Activated B cell treated with CpG ODN at 0.5 μM for 24 hours (primary cell): ENCODE results near the gene SLIT3. TPM values are rescaled to one million over a fixed set of nuclear protein-coding genes. Genes with fewer than 3 reads are reported as not detected.

Experiments
- ATAC-seq: fragments of 200-7000 bp; cut with Tn5 transposase; one replicate; pipeline ENCODE4 v1.10.0; 2021; ENCODE audit warnings: low read depth, mild to moderate bottlenecking, moderate library complexity
- CTCF ChIA-PET: fragments of 350-600 bp; sonication (Branson Sonifier 250); formaldehyde crosslinking; loops from one replicate; lab custom pipeline; 2021; ENCODE audit warnings: antibody characterized with exemption; lab: Charles Lee
- POLR2A ChIA-PET: fragments of 350-600 bp; sonication (Branson Sonifier 250); formaldehyde crosslinking; loops from one replicate; lab custom pipeline; 2021; ENCODE audit warnings: antibody characterized with exemption; lab: Charles Lee
- DNase-seq: peaks from one replicate; pipeline ENCODE4 v3.0.0; 2022
- H3K27ac Mint-ChIP-seq: one replicate; pipeline ENCODE4 v1.8.0; 2020; ENCODE audit warnings: mixed read lengths
- H3K27me3 Mint-ChIP-seq: one replicate; pipeline ENCODE4 v1.8.0; 2021; ENCODE audit warnings: mixed read lengths
- H3K36me3 Mint-ChIP-seq: one replicate; pipeline ENCODE4 v1.8.0; 2021; ENCODE audit warnings: low read depth, mixed read lengths
- H3K4me1 Mint-ChIP-seq: one replicate; pipeline ENCODE4 v1.8.0; 2021; ENCODE audit warnings: mixed read lengths
- H3K4me3 Mint-ChIP-seq: one replicate; pipeline ENCODE4 v1.8.0; 2020; ENCODE audit warnings: mild to moderate bottlenecking, mixed read lengths
- H3K9me3 Mint-ChIP-seq: one replicate; pipeline ENCODE4 v1.8.0; 2020; ENCODE audit warnings: mixed read lengths
- CTCF ChIP-seq: fragments of 200-600 bp; IDR thresholded peaks from one replicate; pipeline ENCODE4 v1.8.0; 2022; ENCODE audit warnings: antibody characterized with exemption, mild to moderate bottlenecking
- intact Hi-C: fragments of 100-400 bp; cut with micrococcal nuclease; formaldehyde crosslinking; loops from one replicate; pipeline ENCODE4 v1.15.1; 2024
- total RNA-seq: library from RNA; stranded (reverse); gene quantifications from 2 replicates; pipeline ENCODE4 v1.2.3, GENCODE V29; 2022

SLIT3 gene
- total RNA-seq, 1 donor from 2014 or later: not detected

DNA sequence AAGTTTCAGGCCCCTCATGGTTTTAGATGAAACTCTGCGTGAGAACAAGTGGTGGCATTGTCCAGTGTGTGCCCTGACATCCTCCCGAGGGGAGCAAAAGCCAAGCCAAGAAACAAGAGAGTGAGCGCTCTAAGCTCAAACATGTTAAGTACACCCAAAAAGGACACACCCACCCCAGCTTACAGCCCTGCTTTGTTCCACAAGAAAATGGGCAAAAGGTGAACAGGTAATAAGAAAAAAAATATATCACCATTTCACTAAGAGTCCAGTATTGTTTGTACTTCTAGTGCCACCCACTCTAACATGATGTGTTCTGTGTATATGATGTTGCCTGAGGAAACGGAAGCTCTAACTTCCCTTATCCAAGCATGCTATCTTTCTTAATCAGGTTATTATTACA, 278.2 kb downstream of the SLIT3 start:
- no peaks in the 10 kb centered on the region for H3K9me3 Mint-ChIP-seq
- intact Hi-C loops: no loop called here
- no peaks in the 10 kb centered on the region for H3K36me3 Mint-ChIP-seq
- H3K4me3 Mint-ChIP-seq: no peak overlapping the region
- no peak overlapping the region for H3K27ac Mint-ChIP-seq
- no peak for TF ChIP-seq CTCF
- ChIA-PET CTCF (no interaction called here), POLR2A (no interaction called here)
- H3K4me1 Mint-ChIP-seq: no peaks in the 10 kb centered on the region
- no peak for ATAC-seq
- peaks cover 5% of the 10 kb centered on the region for H3K27me3 Mint-ChIP-seq
- DNase-seq: no peak

DNA sequence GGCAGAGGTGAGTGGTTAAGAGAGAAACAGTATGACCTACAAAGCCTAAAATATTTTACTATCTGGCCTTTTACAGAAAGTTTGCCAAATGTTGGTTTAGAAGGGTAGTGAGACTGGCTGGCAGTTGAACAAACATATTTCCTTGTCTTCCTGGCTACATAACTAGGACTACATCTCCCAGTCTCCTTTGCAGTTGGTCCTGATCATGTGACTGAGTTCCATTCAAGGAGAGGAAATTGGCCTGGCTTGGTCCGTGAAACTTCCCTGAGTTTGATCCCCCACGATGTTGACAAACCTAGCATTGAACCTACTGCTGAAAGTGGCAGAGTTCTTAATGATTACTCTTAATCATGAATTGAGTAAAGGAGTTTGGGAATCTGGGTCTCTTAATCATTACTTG, 280.8 kb downstream of the SLIT3 start:
- Mint-ChIP-seq H3K9me3 (no peaks in the 10 kb centered on the region), H3K27ac (no peak overlapping the region), H3K27me3 (peaks cover 7% of the 10 kb centered on the region), H3K4me1 (no peaks in the 10 kb centered on the region), H3K36me3 (no peaks in the 10 kb centered on the region), H3K4me3 (no peak overlapping the region)
- DNase-seq (no peak), ATAC-seq (no peak)
- TF ChIP-seq CTCF: no peak
- CTCF ChIA-PET: no interaction called here
- POLR2A ChIA-PET: no interaction called here
- intact Hi-C loops: no loop called here

DNA sequence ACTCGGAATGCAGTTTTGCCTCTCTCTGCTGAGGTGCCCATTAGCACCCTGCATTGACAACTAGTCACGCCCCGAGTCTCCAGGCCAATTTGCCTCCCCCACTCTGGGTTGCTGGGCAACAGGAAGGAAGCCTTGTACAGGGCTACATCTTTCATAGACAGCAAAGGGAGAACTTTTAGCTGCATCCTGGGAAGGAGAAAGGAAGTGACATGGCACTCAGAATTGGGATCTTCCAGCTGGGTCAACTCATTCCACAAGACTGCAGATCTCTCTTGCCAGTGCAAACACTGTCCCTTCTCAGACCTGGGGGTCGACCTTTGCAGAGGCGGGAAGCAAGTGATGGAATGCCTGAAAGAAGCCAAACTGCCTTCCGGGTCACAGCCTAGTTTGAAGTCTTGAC, 282.0 kb downstream of the SLIT3 start:
- Mint-ChIP-seq H3K9me3 (no peaks in the 10 kb centered on the region), H3K36me3 (no peaks in the 10 kb centered on the region), H3K4me3 (no peak overlapping the region), H3K27me3 (peaks cover 5% of the 10 kb centered on the region), H3K27ac (no peak overlapping the region), H3K4me1 (no peaks in the 10 kb centered on the region)
- no peak for TF ChIP-seq CTCF
- ATAC-seq (no peak), DNase-seq (no peak)
- POLR2A ChIA-PET: no interaction called here
- CTCF ChIA-PET: no interaction called here
- intact Hi-C loops: no loop called here

- no peak for TF ChIP-seq CTCF
- Mint-ChIP-seq H3K4me1 (no peaks in the 10 kb centered on the region), H3K27me3 (peaks cover 5% of the 10 kb centered on the region), H3K36me3 (no peaks in the 10 kb centered on the region), H3K4me3 (no peak overlapping the region), H3K27ac (no peak overlapping the region), H3K9me3 (no peaks in the 10 kb centered on the region)
- ChIA-PET CTCF (no interaction called here), POLR2A (no interaction called here)
- intact Hi-C loops: no loop called here
- DNase-seq (no peak), ATAC-seq (no peak)
Measured at GRCh38 chr5:169015991-169016390, 284.9 kb downstream of the SLIT3 start.

DNA sequence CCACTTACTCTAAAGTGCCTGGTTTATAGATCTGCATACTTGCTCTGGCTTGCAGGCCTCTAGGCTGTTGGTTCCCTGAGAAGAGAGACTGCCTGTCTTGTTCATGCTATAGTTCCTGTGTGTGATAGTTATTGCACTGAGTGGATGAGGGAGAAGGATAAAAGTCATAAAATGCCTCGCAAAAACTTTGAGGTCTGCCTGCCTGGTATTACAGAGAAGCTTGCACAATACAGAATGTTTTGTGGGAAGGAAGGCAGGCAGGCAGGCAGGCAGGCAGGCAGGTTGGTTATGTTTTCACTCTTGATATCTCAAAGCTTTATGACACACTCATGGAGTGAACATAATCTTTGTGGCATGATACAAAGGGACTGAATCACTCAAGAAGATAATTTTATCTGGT, 287.1 kb downstream of the SLIT3 start:
- Mint-ChIP-seq H3K36me3 (no peaks in the 10 kb centered on the region), H3K27me3 (peaks cover 6% of the 10 kb centered on the region), H3K4me3 (no peak overlapping the region), H3K9me3 (no peaks in the 10 kb centered on the region), H3K4me1 (no peaks in the 10 kb centered on the region), H3K27ac (no peak overlapping the region)
- TF ChIP-seq CTCF: no peak
- DNase-seq (no peak), ATAC-seq (no peak)
- POLR2A ChIA-PET: no interaction called here
- intact Hi-C loops: no loop called here
- CTCF ChIA-PET: no interaction called here
